A673 (cell line): Measurements from ENCODE around the gene SLC2A8. TPM values are rescaled to one million over a fixed set of nuclear protein-coding genes. Genes with fewer than 3 reads are reported as not detected.

Source experiments
- BruUV-seq: library from RNA; stranded (reverse); fragments of 400-500 nt; replicated peaks from 2 replicates; lab custom pipeline; 2021; lab: Mats Ljungman, UMichigan
- CTCF ChIA-PET: fragments of 300-600 bp; sonication (Branson Sonifier 250); formaldehyde crosslinking; loops from one replicate; lab custom pipeline; 2022; ENCODE audit warnings: antibody characterized with exemption; lab: Charles Lee
- POLR2A ChIA-PET: fragments of 300-600 bp; sonication (Branson Sonifier 250); formaldehyde crosslinking; loops from one replicate; lab custom pipeline; 2022; ENCODE audit warnings: antibody characterized with exemption; ENCODE audit not compliant: low non-redundant PET; lab: Charles Lee
- DNase-seq: peaks from one replicate; pipeline ENCODE4 v3.0.0-alpha.2; 2015; ENCODE audit warnings: low spot score
- H3K27ac ChIP-seq: fragments of 200-600 bp; sonication (generic); 2 replicates; pipeline ENCODE4 v1.5.1; 2016; ENCODE audit warnings: mixed run types, low read depth, mild to moderate bottlenecking, mixed read lengths, antibody characterized with exemption, low read length; ENCODE audit not compliant: poor library complexity, severe bottlenecking
- H3K27me3 ChIP-seq: fragments of 200-600 bp; sonication (generic); replicated peaks from 2 replicates; pipeline ENCODE4 v1.6.1; 2017; ENCODE audit warnings: mixed run types, low read depth, mild to moderate bottlenecking, mixed read lengths, antibody characterized with exemption, low read length; ENCODE audit not compliant: insufficient read depth, poor library complexity
- H3K36me3 ChIP-seq: fragments of 200-600 bp; sonication (generic); 2 replicates; pipeline ENCODE4 v1.6.1; 2016; ENCODE audit warnings: mixed run types, mild to moderate bottlenecking, mixed read lengths, antibody characterized with exemption, low read length; ENCODE audit not compliant: insufficient read depth, poor library complexity, severe bottlenecking
- H3K4me1 ChIP-seq: fragments of 200-600 bp; sonication (generic); 2 replicates; pipeline ENCODE4 v1.6.1; 2017; ENCODE audit warnings: mixed run types, mild to moderate bottlenecking, mixed read lengths, antibody characterized with exemption, low read length; ENCODE audit not compliant: insufficient read depth, poor library complexity, severe bottlenecking
- H3K4me3 ChIP-seq: fragments of 200-600 bp; sonication (generic); 2 replicates; pipeline ENCODE4 v1.5.1; 2016; ENCODE audit warnings: low read depth, mixed run types, mild to moderate bottlenecking, mixed read lengths, low read length; ENCODE audit not compliant: poor library complexity, severe bottlenecking
- H3K9me3 ChIP-seq: fragments of 200-600 bp; sonication (generic); 2 replicates; pipeline ENCODE4 v1.6.1; 2016; ENCODE audit warnings: mixed run types, low read depth, mild to moderate bottlenecking, mixed read lengths, antibody characterized with exemption, low read length; ENCODE audit not compliant: poor library complexity, severe bottlenecking
- EZH2 ChIP-seq: fragments of 200-600 bp; sonication (generic); IDR thresholded peaks from 2 replicates; pipeline ENCODE4 v1.6.1; 2017; ENCODE audit warnings: borderline replicate concordance, low read depth, mild to moderate bottlenecking, mixed read lengths, antibody characterized with exemption, low read length; ENCODE audit not compliant: poor library complexity, severe bottlenecking
- intact Hi-C: fragments of 100-400 bp; cut with micrococcal nuclease; formaldehyde crosslinking; loops from one replicate; pipeline ENCODE4 v1.10.0; 2022; ENCODE audit not compliant: unreplicated experiment
- total RNA-seq: library from RNA; stranded (reverse); gene quantifications from 2 replicates; pipeline ENCODE4 v1.2.3, GENCODE V29; 2021
- TF ChIP-seq, protein P1 (sequence below): fragments of 300-800, 200-600 bp; sonication (generic); conservative IDR thresholded peaks from 2 replicates; pipeline ENCODE4 v1.5.1; 2017; ENCODE audit warnings: low read depth, mild to moderate bottlenecking, antibody characterized with exemption, low read length, moderate library complexity, mixed read lengths

Gene SLC2A8
- total RNA-seq, 1 experiment from 2014 or later = 12.7 TPM

DNA sequence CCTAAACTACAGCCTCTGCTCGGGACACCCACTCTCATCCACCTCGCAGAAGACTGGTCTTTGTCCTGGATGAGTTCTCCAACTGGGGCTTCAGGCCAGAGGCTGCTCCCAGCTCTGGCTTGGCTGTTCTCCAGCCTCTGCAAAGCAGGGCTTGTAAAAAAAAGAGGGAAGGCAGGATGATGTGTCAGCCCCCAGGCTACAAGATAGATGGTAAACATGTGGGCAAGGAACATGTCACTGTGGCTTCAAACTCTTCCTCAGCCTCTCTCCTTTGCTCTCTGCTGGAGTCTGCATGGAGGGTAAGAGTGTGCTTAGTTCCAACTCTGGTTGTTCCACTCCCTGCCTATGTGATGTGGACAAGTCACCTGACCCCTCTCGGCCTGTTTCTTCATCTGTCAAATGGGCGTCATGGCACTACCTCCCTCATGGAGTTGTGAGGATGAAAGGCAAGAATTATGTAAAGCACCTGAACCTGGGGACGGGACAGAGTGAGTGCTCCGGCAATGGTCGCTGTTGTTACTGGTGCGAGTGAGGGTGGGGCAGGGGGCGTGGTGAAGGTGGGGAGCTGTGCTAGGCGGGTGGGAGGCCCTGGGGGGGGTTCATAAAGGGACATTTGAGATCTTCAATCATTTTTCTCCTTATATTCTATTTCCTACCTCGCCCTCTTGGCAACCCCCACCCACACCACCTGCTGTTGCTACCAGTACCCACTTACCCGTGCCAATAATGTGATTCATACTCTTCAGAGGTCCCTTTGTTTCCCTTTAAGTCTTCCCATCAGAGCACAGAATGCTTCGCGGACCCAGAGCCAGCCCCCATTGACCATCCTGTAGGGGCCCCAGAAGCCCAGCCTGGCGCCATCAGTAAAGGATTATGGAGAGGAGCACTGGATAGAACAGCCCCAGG, 20.4 kb downstream of the SLC2A8 start:
- Histone ChIP-seq H3K4me3 (no peak overlapping the region), H3K27me3 (no peaks in the 10 kb centered on the region), H3K27ac (no peak overlapping the region), H3K36me3 (no peaks in the 10 kb centered on the region), H3K9me3 (no peaks in the 10 kb centered on the region), H3K4me1 (no peaks in the 10 kb centered on the region)
- TF ChIP-seq, protein P1, sequence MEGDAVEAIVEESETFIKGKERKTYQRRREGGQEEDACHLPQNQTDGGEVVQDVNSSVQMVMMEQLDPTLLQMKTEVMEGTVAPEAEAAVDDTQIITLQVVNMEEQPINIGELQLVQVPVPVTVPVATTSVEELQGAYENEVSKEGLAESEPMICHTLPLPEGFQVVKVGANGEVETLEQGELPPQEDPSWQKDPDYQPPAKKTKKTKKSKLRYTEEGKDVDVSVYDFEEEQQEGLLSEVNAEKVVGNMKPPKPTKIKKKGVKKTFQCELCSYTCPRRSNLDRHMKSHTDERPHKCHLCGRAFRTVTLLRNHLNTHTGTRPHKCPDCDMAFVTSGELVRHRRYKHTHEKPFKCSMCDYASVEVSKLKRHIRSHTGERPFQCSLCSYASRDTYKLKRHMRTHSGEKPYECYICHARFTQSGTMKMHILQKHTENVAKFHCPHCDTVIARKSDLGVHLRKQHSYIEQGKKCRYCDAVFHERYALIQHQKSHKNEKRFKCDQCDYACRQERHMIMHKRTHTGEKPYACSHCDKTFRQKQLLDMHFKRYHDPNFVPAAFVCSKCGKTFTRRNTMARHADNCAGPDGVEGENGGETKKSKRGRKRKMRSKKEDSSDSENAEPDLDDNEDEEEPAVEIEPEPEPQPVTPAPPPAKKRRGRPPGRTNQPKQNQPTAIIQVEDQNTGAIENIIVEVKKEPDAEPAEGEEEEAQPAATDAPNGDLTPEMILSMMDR = no peak
- TF ChIP-seq EZH2 = no peak
- BruUV-seq = no TSS peak
- intact Hi-C loops = no loop called here
- ChIA-PET CTCF (no interaction called here), POLR2A (no interaction called here)
- no peak for DNase-seq

- Histone ChIP-seq H3K27ac (no peak overlapping the region), H3K9me3 (no peaks in the 10 kb centered on the region), H3K4me3 (no peak overlapping the region), H3K27me3 (no peaks in the 10 kb centered on the region), H3K36me3 (no peaks in the 10 kb centered on the region), H3K4me1 (no peaks in the 10 kb centered on the region)
- DNase-seq = peak; percentile 59
- ChIA-PET CTCF (no interaction called here), POLR2A (no interaction called here)
- intact Hi-C loops = no loop called here
- TF ChIP-seq, protein P1 = peak; percentile 50
- no peak for TF ChIP-seq EZH2
- BruUV-seq = no TSS peak
These were observed 21.1 kb downstream of the SLC2A8 start for GRCh38 chr9:127418037-127418471.

DNA sequence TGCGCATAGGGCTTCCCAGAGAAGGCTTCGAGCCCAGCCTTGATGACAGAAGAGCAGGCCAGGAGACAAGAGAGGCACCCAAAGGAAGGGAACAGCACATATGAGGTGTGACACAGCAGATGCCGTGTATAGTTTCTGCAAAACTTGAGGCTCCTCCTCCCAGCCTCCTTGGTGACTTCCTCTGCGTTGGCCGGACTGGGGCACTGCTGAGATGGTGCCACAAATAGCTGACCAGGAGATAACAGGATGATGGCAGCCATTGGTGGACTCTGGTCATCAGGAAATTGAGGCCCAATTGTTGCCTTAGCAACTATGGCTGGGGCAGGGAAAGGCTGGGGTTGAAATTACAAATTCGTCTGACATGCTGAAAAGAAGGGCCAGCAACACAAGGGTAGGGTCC, 22.4 kb downstream of the SLC2A8 start:
- POLR2A ChIA-PET = interaction anchor here (0.6 kb wide), 1 partner anchor 617 kb away, joined by 6 read pairs; no protein-coding TSS in a partner anchor
- TF ChIP-seq EZH2 = no peak
- TF ChIP-seq, protein P1 = no peak
- Histone ChIP-seq H3K4me1 (no peaks in the 10 kb centered on the region), H3K27ac (no peak overlapping the region), H3K27me3 (no peaks in the 10 kb centered on the region), H3K4me3 (no peak overlapping the region), H3K36me3 (no peaks in the 10 kb centered on the region), H3K9me3 (no peaks in the 10 kb centered on the region)
- CTCF ChIA-PET = no interaction called here
- no peak for DNase-seq
- intact Hi-C loops = no loop called here
- BruUV-seq = no TSS peak
